SU-DHL-6 (cell line): Measurements from ENCODE around the gene MAP4K1.

Source experiments
- CTCF ChIP-seq: fragments of 200-600 bp; sonication (generic); IDR thresholded peaks from one replicate; pipeline ENCODE4 v1.5.1; 2017; ENCODE audit warnings: antibody characterized with exemption, mild to moderate bottlenecking, low read length, moderate library complexity; ENCODE audit not compliant: insufficient read depth, poor library complexity, severe bottlenecking
- EZH2phosphoT487 ChIP-seq: fragments of 200-600 bp; sonication (generic), shearing (Covaris generic); conservative IDR thresholded peaks from 2 replicates; pipeline ENCODE4 v1.6.1; 2018; ENCODE audit warnings: mild to moderate bottlenecking, antibody characterized with exemption, low read length, moderate library complexity, mixed read lengths

- no peak for TF ChIP-seq CTCF
- no peak for TF ChIP-seq EZH2phosphoT487
Observed at GRCh38 chr19:38577826-38578225, 39.9 kb downstream of the MAP4K1 start.
